Measurements from ENCODE around the gene TTPAL. TPM values are rescaled to one million over a fixed set of nuclear protein-coding genes. Genes with fewer than 3 reads are reported as not detected.

TTPAL gene
- total and polyA plus RNA-seq, 10 of the 15 experiments (the other 5 are each of a cell fraction or from before 2014, with no cell fraction given): 4.0 to 24.0 (median 9.3) TPM

GRCh38 chr20:44438782-44439181 is 36.9 kb upstream of the TTPAL start:
- ATAC-seq (no peak), FAIRE-seq (no peak), DNase-seq (ENCODE audit: low read depth, low spot score) (no peak)
- ChIA-PET RAD21 (ENCODE audit: unreplicated experiment) (no interaction called here), CTCF (no interaction called here), POLR2A (no interaction called here), SMC1A (ENCODE audit: uncharacterized antibody, unreplicated experiment) (no interaction called here)
- H2AFZ ChIP-seq (ENCODE audit: control insufficient read depth, low read depth, low read length): no peak overlapping the region
- intact Hi-C loops (cut with micrococcal nuclease; ENCODE audit: unreplicated experiment): no loop called here
- H3K27me3 ChIP-seq (replicated peaks in 1 of 2; ENCODE audit: control insufficient read depth in 2 of 2, insufficient read depth in 2 of 2, low read length in 1 of 2): no peaks in the 10 kb centered on the region
- in situ Hi-C loops (cut with MboI): no loop called here
- H3K9me3 ChIP-seq (replicated peaks; ENCODE audit: control insufficient read depth, insufficient read depth, low read length): no peaks in the 10 kb centered on the region
- no peaks in the 10 kb centered on the region for H3K4me1 ChIP-seq (ENCODE audit: control insufficient read depth, insufficient read depth, low read length)
- H3K27ac ChIP-seq (ENCODE audit: control insufficient read depth, insufficient read depth): no peak overlapping the region
- H3K4me3 ChIP-seq: no peak overlapping the region
- no peaks in the 10 kb centered on the region for H3K79me2 ChIP-seq (ENCODE audit: control insufficient read depth, insufficient read depth, low read length)
- 44% methylated on average over 4 of the region's 4 CpGs for WGBS (ENCODE audit: insufficient coverage, insufficient replicate concordance, low lambda C conversion rate, missing lambda C conversion rate)
- no peaks in the 10 kb centered on the region for H3K36me3 ChIP-seq (ENCODE audit: control insufficient read depth in 2 of 2, insufficient read depth in 2 of 2, low read length in 1 of 2)
- H3K9ac ChIP-seq (ENCODE audit: control insufficient read depth, insufficient read depth, low read length): no peak overlapping the region
- peak; percentile 67; the same call in 1 of the 2 replicates for TF ChIP-seq ZNF24 (IDR thresholded peaks at IDR 0.05)
- TF ChIP-seq ZBTB4 (CRISPR knock-in tag; IDR thresholded peaks at IDR 0.05): no peak
- no TSS peak for BruUV-seq (replicated peaks)
- H3K4me2 ChIP-seq (ENCODE audit: control insufficient read depth, insufficient read depth): no peak overlapping the region
- H4K20me1 ChIP-seq (ENCODE audit: control insufficient read depth, insufficient read depth): no peaks in the 10 kb centered on the region

GRCh38 chr20:44439318-44439717 is 36.4 kb upstream of the TTPAL start:
- no peaks in the 10 kb centered on the region for H4K20me1 ChIP-seq (ENCODE audit: control insufficient read depth, insufficient read depth)
- ChIA-PET SMC1A (ENCODE audit: uncharacterized antibody, unreplicated experiment) (interaction anchor here (0.8 kb wide), 1 partner anchor 11 kb away, joined by 3 read pairs; no protein-coding TSS in a partner anchor), CTCF (no interaction called here), RAD21 (ENCODE audit: unreplicated experiment) (no interaction called here), POLR2A (no interaction called here)
- 11% methylated on average over 2 of the region's 2 CpGs for WGBS (ENCODE audit: insufficient coverage, insufficient replicate concordance, low lambda C conversion rate, missing lambda C conversion rate)
- DNase-seq (ENCODE audit: low read depth, low spot score): no peak
- in situ Hi-C loops (cut with MboI) (no loop called here), intact Hi-C loops (cut with micrococcal nuclease; ENCODE audit: unreplicated experiment) (no loop called here)
- FAIRE-seq: no peak
- no peak overlapping the region for H3K4me2 ChIP-seq (ENCODE audit: control insufficient read depth, insufficient read depth)
- no peaks in the 10 kb centered on the region for H3K9me3 ChIP-seq (replicated peaks; ENCODE audit: control insufficient read depth, insufficient read depth, low read length)
- H3K27ac ChIP-seq (ENCODE audit: control insufficient read depth, insufficient read depth): no peak overlapping the region
- no peak for ATAC-seq
- H3K4me3 ChIP-seq: no peak overlapping the region
- no peaks in the 10 kb centered on the region for H3K4me1 ChIP-seq (ENCODE audit: control insufficient read depth, insufficient read depth, low read length)
- BruUV-seq (replicated peaks): no TSS peak
- H3K27me3 ChIP-seq (replicated peaks in 1 of 2; ENCODE audit: control insufficient read depth in 2 of 2, insufficient read depth in 2 of 2, low read length in 1 of 2): no peaks in the 10 kb centered on the region
- no peaks in the 10 kb centered on the region for H3K79me2 ChIP-seq (ENCODE audit: control insufficient read depth, insufficient read depth, low read length)
- H3K9ac ChIP-seq (ENCODE audit: control insufficient read depth, insufficient read depth, low read length): no peak overlapping the region
- H3K36me3 ChIP-seq (ENCODE audit: control insufficient read depth in 2 of 2, insufficient read depth in 2 of 2, low read length in 1 of 2): no peaks in the 10 kb centered on the region
- H2AFZ ChIP-seq (ENCODE audit: control insufficient read depth, low read depth, low read length): no peak overlapping the region
- TF ChIP-seq SREBF2 (IDR thresholded peaks at IDR 0.05; ENCODE audit: low read length): no peak
- no peak for TF ChIP-seq TCF12 (IDR thresholded peaks at IDR 0.05; ENCODE audit: low read depth, low read length)
- TF ChIP-seq, protein P1, sequence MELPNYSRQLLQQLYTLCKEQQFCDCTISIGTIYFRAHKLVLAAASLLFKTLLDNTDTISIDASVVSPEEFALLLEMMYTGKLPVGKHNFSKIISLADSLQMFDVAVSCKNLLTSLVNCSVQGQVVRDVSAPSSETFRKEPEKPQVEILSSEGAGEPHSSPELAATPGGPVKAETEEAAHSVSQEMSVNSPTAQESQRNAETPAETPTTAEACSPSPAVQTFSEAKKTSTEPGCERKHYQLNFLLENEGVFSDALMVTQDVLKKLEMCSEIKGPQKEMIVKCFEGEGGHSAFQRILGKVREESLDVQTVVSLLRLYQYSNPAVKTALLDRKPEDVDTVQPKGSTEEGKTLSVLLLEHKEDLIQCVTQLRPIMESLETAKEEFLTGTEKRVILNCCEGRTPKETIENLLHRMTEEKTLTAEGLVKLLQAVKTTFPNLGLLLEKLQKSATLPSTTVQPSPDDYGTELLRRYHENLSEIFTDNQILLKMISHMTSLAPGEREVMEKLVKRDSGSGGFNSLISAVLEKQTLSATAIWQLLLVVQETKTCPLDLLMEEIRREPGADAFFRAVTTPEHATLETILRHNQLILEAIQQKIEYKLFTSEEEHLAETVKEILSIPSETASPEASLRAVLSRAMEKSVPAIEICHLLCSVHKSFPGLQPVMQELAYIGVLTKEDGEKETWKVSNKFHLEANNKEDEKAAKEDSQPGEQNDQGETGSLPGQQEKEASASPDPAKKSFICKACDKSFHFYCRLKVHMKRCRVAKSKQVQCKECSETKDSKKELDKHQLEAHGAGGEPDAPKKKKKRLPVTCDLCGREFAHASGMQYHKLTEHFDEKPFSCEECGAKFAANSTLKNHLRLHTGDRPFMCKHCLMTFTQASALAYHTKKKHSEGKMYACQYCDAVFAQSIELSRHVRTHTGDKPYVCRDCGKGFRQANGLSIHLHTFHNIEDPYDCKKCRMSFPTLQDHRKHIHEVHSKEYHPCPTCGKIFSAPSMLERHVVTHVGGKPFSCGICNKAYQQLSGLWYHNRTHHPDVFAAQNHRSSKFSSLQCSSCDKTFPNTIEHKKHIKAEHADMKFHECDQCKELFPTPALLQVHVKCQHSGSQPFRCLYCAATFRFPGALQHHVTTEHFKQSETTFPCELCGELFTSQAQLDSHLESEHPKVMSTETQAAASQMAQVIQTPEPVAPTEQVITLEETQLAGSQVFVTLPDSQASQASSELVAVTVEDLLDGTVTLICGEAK (IDR thresholded peaks at IDR 0.05; ENCODE audit: borderline replicate concordance): no peak
- no peak for TF ChIP-seq ZNF217 (IDR thresholded peaks at IDR 0.05)
- TF ChIP-seq, protein P2, sequence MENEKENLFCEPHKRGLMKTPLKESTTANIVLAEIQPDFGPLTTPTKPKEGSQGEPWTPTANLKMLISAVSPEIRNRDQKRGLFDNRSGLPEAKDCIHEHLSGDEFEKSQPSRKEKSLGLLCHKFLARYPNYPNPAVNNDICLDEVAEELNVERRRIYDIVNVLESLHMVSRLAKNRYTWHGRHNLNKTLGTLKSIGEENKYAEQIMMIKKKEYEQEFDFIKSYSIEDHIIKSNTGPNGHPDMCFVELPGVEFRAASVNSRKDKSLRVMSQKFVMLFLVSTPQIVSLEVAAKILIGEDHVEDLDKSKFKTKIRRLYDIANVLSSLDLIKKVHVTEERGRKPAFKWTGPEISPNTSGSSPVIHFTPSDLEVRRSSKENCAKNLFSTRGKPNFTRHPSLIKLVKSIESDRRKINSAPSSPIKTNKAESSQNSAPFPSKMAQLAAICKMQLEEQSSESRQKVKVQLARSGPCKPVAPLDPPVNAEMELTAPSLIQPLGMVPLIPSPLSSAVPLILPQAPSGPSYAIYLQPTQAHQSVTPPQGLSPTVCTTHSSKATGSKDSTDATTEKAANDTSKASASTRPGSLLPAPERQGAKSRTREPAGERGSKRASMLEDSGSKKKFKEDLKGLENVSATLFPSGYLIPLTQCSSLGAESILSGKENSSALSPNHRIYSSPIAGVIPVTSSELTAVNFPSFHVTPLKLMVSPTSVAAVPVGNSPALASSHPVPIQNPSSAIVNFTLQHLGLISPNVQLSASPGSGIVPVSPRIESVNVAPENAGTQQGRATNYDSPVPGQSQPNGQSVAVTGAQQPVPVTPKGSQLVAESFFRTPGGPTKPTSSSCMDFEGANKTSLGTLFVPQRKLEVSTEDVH (IDR thresholded peaks at IDR 0.05; ENCODE audit: low read depth, partially characterized antibody): no peak

Measured in GM12878 (cell line).